ENCODE results near the gene CHIA. TPM values are rescaled to one million over a fixed set of nuclear protein-coding genes. Genes with fewer than 3 reads are reported as not detected.

Gene CHIA
- total RNA-seq = not detected in 2 replicates

DNA sequence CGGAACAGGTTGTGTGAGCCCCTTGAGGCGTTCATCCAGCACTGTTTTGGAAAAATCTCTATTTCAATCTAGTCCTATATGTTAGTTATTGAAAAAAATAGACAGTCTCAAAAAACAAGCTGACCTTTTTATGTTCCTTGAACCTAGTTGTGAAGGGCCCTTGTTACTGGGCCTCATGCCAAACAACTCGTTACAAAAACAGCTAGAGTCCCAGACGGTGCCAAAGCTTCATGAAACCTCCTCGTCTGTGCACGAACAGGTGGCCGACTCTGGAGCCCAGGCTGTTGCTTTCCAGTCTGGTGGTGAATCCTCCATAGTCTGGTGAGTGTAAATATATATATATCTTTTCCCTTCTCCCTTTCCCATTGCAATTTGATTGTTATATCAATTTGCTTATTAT, at the start of gene CHIA:
Gene CHIA (plus strand): TSS at position 222 of the 400 bp plus-strand sequence. CDS start 19,617 bp downstream, outside the sequence.

Other genes starting within 250 kb of the CHIA start
- gene DRAM2, start 150.8 kb upstream of the CHIA start, total RNA-seq = 39.9 and 48.2 TPM in 2 replicates
- gene CEPT1, start 150.6 kb upstream of the CHIA start, total RNA-seq = 27.7 and 29.9 TPM in 2 replicates
- 0.25 and 0.40 TPM in 2 replicates for gene DENND2D, start 90.2 kb upstream of the CHIA start, total RNA-seq
- gene CHI3L2, start 63.1 kb upstream of the CHIA start, total RNA-seq = 0.12 and 1.1 TPM in 2 replicates
- 0.26 and 0.44 TPM in 2 replicates for gene OVGP1, start 136.9 kb downstream of the CHIA start, total RNA-seq
- gene WDR77, start 158.4 kb downstream of the CHIA start, total RNA-seq = 16.4 and 25.9 TPM in 2 replicates
- gene ATP5PB, start 158.6 kb downstream of the CHIA start, total RNA-seq = 299 and 396 TPM in 2 replicates
- gene C1orf162, start 183.1 kb downstream of the CHIA start, total RNA-seq = 0.06 and 0.13 TPM in 2 replicates
- gene ADORA3, start 212.8 kb downstream of the CHIA start, total RNA-seq = 0.06 and 0.13 TPM in 2 replicates
- not detected in 2 replicates for gene TMIGD3, start 212.8 kb downstream of the CHIA start, total RNA-seq